Gastrocnemius medialis (tissue), 4 donors: ENCODE measurements around the gene RPS6KA2. TPM values are rescaled to one million over a fixed set of nuclear protein-coding genes. Genes with fewer than 3 reads are reported as not detected.
"Not testable (repeated sequence)": the region's sequence is repeated elsewhere in the genome, so short reads cannot be mapped to it uniquely, and the experiment has no call there.

Experiments used
- ATAC-seq, 2 donors: fragments of 150-250 bp; one replicate each; pipeline ENCODE4 v1.9.1; 2016
- DNase-seq, 2 donors: peaks; one replicate each; pipeline ENCODE4 v3.0.0-alpha.2; 2019
- H3K27ac ChIP-seq, 4 donors: fragments of 200-600 bp; sonication (generic); 1 replicate in 1 of 4; 2 replicates in 3 of 4; pipeline ENCODE4 v1.5.1; 2016 to 2018; ENCODE audit warnings: mild to moderate bottlenecking in 2 of 4, moderate library complexity in 1 of 4
- H3K27me3 ChIP-seq, 3 donors: fragments of 200-600 bp; sonication (generic) in 2 of 3; 1 replicate in 1 of 3; 2 replicates in 2 of 3; pipeline versions ENCODE4 v1.5.1 to v1.6.0; 2016 to 2019; ENCODE audit warnings: mild to moderate bottlenecking in 1 of 3, moderate library complexity in 1 of 3
- H3K36me3 ChIP-seq, 2 donors: fragments of 200-600 bp; sonication (generic) in 1 of 2; one replicate each; pipeline ENCODE4 v1.5.1; 2017 to 2018
- H3K4me1 ChIP-seq, 2 donors: fragments of 200-600 bp; sonication (generic) in 1 of 2; one replicate each; pipeline ENCODE4 v1.5.1; 2016 to 2017; ENCODE audit warnings: mild to moderate bottlenecking in 2 of 2
- H3K4me3 ChIP-seq, 4 donors: fragments of 200-600 bp; sonication (generic) in 3 of 4; 1 replicate in 1 of 4; 2 replicates in 3 of 4; pipeline ENCODE4 v1.5.1; 2016 to 2019; ENCODE audit warnings: mild to moderate bottlenecking in 2 of 4
- H3K9me3 ChIP-seq, 3 donors: fragments of 200-600 bp; sonication (generic) in 2 of 3; 1 replicate in 1 of 3; 2 replicates in 2 of 3; pipeline ENCODE4 v1.5.1; 2016 to 2019
- CTCF ChIP-seq, 5 experiments: fragments of 450-650 bp in 3 of 5; fragments of 200-600 bp in 2 of 5; sonication (generic) in 2 of 5; IDR thresholded peaks in 4 of 5; conservative IDR thresholded peaks in 1 of 5; 1 replicate in 4 of 5; 2 replicates in 1 of 5; pipeline ENCODE4 v1.5.1; 2016 to 2019; ENCODE audit warnings: antibody characterized with exemption in 5 of 5, mild to moderate bottlenecking in 3 of 5, moderate library complexity in 3 of 5
- POLR2A ChIP-seq, 2 donors: fragments of 450-650 bp; IDR thresholded peaks; one replicate each; pipeline ENCODE4 v1.6.1; 2017; ENCODE audit warnings: antibody characterized with exemption in 2 of 2, mild to moderate bottlenecking in 2 of 2, moderate library complexity in 2 of 2
- in situ Hi-C, 4 donors: fragments of 200-750 bp; cut with MboI; loops; one replicate each; pipeline versions ENCODE4 v1.15.0 to v1.8.0; 2017; ENCODE audit warnings: low sequenced_read_pairs in 4 of 4
- intact Hi-C: fragments of 100-400 bp; cut with DNase I; formaldehyde crosslinking; loops from one replicate; pipeline ENCODE4 v1.15.1; 2023; ENCODE audit warnings: low total_unique reads
- total RNA-seq, 4 donors: library from RNA; depleted of rRNA; stranded (reverse); fragments of >200 nt; gene quantifications; one replicate each; pipeline versions ENCODE4 v1.1.0 to v1.2.3, GENCODE V29; 2016

RPS6KA2 gene
- total RNA-seq, 4 donors from 2014 or later: 18.7 to 35.7 (median 27.4) TPM

- DNase-seq: no peak
These were observed 260.1 kb downstream of the RPS6KA2 start for GRCh38 chr6:166366921-166367320.

GRCh38 chr6:166365806-166366205 lies 261.2 kb downstream of the RPS6KA2 start:
- no peaks in the 10 kb centered on the region for H3K27me3 ChIP-seq
- ATAC-seq (no peak), DNase-seq (no peak)
- H3K9me3 ChIP-seq: no peaks in the 10 kb centered on the region
- intact Hi-C loops: loop anchor here (1.0 kb wide), 1 partner anchor 16 kb away; the partner anchor contains the start of gene MPC1
- H3K27ac ChIP-seq: peak overlapping the region; percentile 66 to 72 (median 70)
- H3K4me1 ChIP-seq: peaks cover 33 to 41% of the 10 kb centered on the region in 2 donors
- TF ChIP-seq CTCF (IDR thresholded peaks at IDR 0.05 in 4 of 5, conservative IDR thresholded peaks at IDR 0.05 in 1 of 5): no peak
- TF ChIP-seq POLR2A (IDR thresholded peaks at IDR 0.05): no peak
- H3K36me3 ChIP-seq: peaks cover 0 to 6% of the 10 kb centered on the region in 2 donors
- H3K4me3 ChIP-seq: no peak overlapping the region
- in situ Hi-C loops: no loop called here

More at GRCh38 chr6:166366921-166367320, 260.1 kb downstream of the RPS6KA2 start:
- Histone ChIP-seq H3K27ac (peak overlapping the region in 1 of 4 donors; percentile 22), H3K4me1 (peaks cover 25 to 33% of the 10 kb centered on the region in 2 donors), H3K36me3 (peaks cover 0 to 6% of the 10 kb centered on the region in 2 donors), H3K4me3 (no peak overlapping the region), H3K9me3 (no peaks in the 10 kb centered on the region), H3K27me3 (no peaks in the 10 kb centered on the region)
- TF ChIP-seq POLR2A (IDR thresholded peaks at IDR 0.05) (no peak), CTCF (IDR thresholded peaks at IDR 0.05 in 4 of 5, conservative IDR thresholded peaks at IDR 0.05 in 1 of 5) (no peak)
- in situ Hi-C loops (no loop called here), intact Hi-C loops (no loop called here)
- ATAC-seq: no peak

GRCh38 chr6:166365221-166365620 lies 261.8 kb downstream of the RPS6KA2 start:
- no peak overlapping the region for H3K4me3 ChIP-seq
- no peaks in the 10 kb centered on the region for H3K27me3 ChIP-seq
- H3K9me3 ChIP-seq: no peaks in the 10 kb centered on the region
- peak in 1 of 2 donors; percentile 19 for DNase-seq
- peaks cover 0 to 6% of the 10 kb centered on the region in 2 donors for H3K36me3 ChIP-seq
- TF ChIP-seq CTCF (IDR thresholded peaks at IDR 0.05 in 4 of 5, conservative IDR thresholded peaks at IDR 0.05 in 1 of 5) (no peak), POLR2A (IDR thresholded peaks at IDR 0.05) (no peak)
- in situ Hi-C loops (no loop called here), intact Hi-C loops (loop anchor here (1.0 kb wide), 1 partner anchor 17 kb away; the partner anchor contains the start of gene MPC1)
- H3K4me1 ChIP-seq: peaks cover 39 to 47% of the 10 kb centered on the region in 2 donors
- peak overlapping the region; percentile 66 to 72 (median 70) for H3K27ac ChIP-seq
- ATAC-seq: peak; percentile 49 to 55

GRCh38 chr6:166364456-166364855 lies 262.6 kb downstream of the RPS6KA2 start:
- peak; percentile 39 to 45 for ATAC-seq
- TF ChIP-seq POLR2A (IDR thresholded peaks at IDR 0.05) (no peak), CTCF (IDR thresholded peaks at IDR 0.05 in 4 of 5, conservative IDR thresholded peaks at IDR 0.05 in 1 of 5) (no peak)
- Histone ChIP-seq H3K27me3 (no peaks in the 10 kb centered on the region), H3K27ac (peak overlapping the region; percentile 66 to 72 (median 70)), H3K4me3 (no peak overlapping the region), H3K4me1 (peaks cover 41 to 48% of the 10 kb centered on the region in 2 donors), H3K36me3 (no peaks in the 10 kb centered on the region), H3K9me3 (no peaks in the 10 kb centered on the region)
- in situ Hi-C loops (no loop called here), intact Hi-C loops (loop anchor here (5.0 kb wide), 1 partner anchor 328 kb away; no protein-coding TSS in a partner anchor)
- no peak for DNase-seq

GRCh38 chr6:166362427-166362826 lies 264.6 kb downstream of the RPS6KA2 start:
- H3K36me3 ChIP-seq, in situ Hi-C loops, H3K27ac ChIP-seq, ATAC-seq, H3K9me3 ChIP-seq, H3K27me3 ChIP-seq, H3K4me3 ChIP-seq, DNase-seq: not testable (repeated sequence)
- peaks cover 41 to 48% of the 10 kb centered on the region in 2 donors for H3K4me1 ChIP-seq
- intact Hi-C loops: loop anchor here (5.0 kb wide), 1 partner anchor 330 kb away; no protein-coding TSS in a partner anchor
